Gastrocnemius medialis (tissue), 4 donors: ENCODE data around the gene ASAP2. TPM values are rescaled to one million over a fixed set of nuclear protein-coding genes. Genes with fewer than 3 reads are reported as not detected.

Source experiments
- ATAC-seq, 2 donors: fragments of 150-250 bp; one replicate each; pipeline ENCODE4 v1.9.1; 2016
- DNase-seq, 2 donors: peaks; one replicate each; pipeline ENCODE4 v3.0.0-alpha.2; 2019
- H3K27ac ChIP-seq, 4 donors: fragments of 200-600 bp; sonication (generic); 1 replicate in 1 of 4; 2 replicates in 3 of 4; pipeline ENCODE4 v1.5.1; 2016 to 2018; ENCODE audit warnings: mild to moderate bottlenecking in 2 of 4, moderate library complexity in 1 of 4
- H3K27me3 ChIP-seq, 3 donors: fragments of 200-600 bp; sonication (generic) in 2 of 3; 1 replicate in 1 of 3; 2 replicates in 2 of 3; pipeline versions ENCODE4 v1.5.1 to v1.6.0; 2016 to 2019; ENCODE audit warnings: mild to moderate bottlenecking in 1 of 3, moderate library complexity in 1 of 3
- H3K36me3 ChIP-seq, 2 donors: fragments of 200-600 bp; sonication (generic) in 1 of 2; one replicate each; pipeline ENCODE4 v1.5.1; 2017 to 2018
- H3K4me1 ChIP-seq, 2 donors: fragments of 200-600 bp; sonication (generic) in 1 of 2; one replicate each; pipeline ENCODE4 v1.5.1; 2016 to 2017; ENCODE audit warnings: mild to moderate bottlenecking in 2 of 2
- H3K4me3 ChIP-seq, 4 donors: fragments of 200-600 bp; sonication (generic) in 3 of 4; 1 replicate in 1 of 4; 2 replicates in 3 of 4; pipeline ENCODE4 v1.5.1; 2016 to 2019; ENCODE audit warnings: mild to moderate bottlenecking in 2 of 4
- H3K9me3 ChIP-seq, 3 donors: fragments of 200-600 bp; sonication (generic) in 2 of 3; 1 replicate in 1 of 3; 2 replicates in 2 of 3; pipeline ENCODE4 v1.5.1; 2016 to 2019
- CTCF ChIP-seq, 5 experiments: fragments of 450-650 bp in 3 of 5; fragments of 200-600 bp in 2 of 5; sonication (generic) in 2 of 5; IDR thresholded peaks in 4 of 5; conservative IDR thresholded peaks in 1 of 5; 1 replicate in 4 of 5; 2 replicates in 1 of 5; pipeline ENCODE4 v1.5.1; 2016 to 2019; ENCODE audit warnings: antibody characterized with exemption in 5 of 5, mild to moderate bottlenecking in 3 of 5, moderate library complexity in 3 of 5
- POLR2A ChIP-seq, 2 donors: fragments of 450-650 bp; IDR thresholded peaks; one replicate each; pipeline ENCODE4 v1.6.1; 2017; ENCODE audit warnings: antibody characterized with exemption in 2 of 2, mild to moderate bottlenecking in 2 of 2, moderate library complexity in 2 of 2
- in situ Hi-C, 4 donors: fragments of 200-750 bp; cut with MboI; loops; one replicate each; pipeline versions ENCODE4 v1.15.0 to v1.8.0; 2017; ENCODE audit warnings: low sequenced_read_pairs in 4 of 4
- intact Hi-C: fragments of 100-400 bp; cut with DNase I; formaldehyde crosslinking; loops from one replicate; pipeline ENCODE4 v1.15.1; 2023; ENCODE audit warnings: low total_unique reads
- total RNA-seq, 4 donors: library from RNA; depleted of rRNA; stranded (reverse); fragments of >200 nt; gene quantifications; one replicate each; pipeline versions ENCODE4 v1.1.0 to v1.2.3, GENCODE V29; 2016

Gene ASAP2
- total RNA-seq, 4 donors from 2014 or later, result 1.9 to 4.0 (median 3.4) TPM

- Histone ChIP-seq H3K36me3 (peaks cover 0 to 15% of the 10 kb centered on the region in 2 donors), H3K4me1 (peaks cover 14 to 17% of the 10 kb centered on the region in 2 donors), H3K27me3 (no peaks in the 10 kb centered on the region), H3K4me3 (no peak overlapping the region), H3K9me3 (no peaks in the 10 kb centered on the region), H3K27ac (no peak overlapping the region)
- DNase-seq (no peak), ATAC-seq (no peak)
- in situ Hi-C loops (no loop called here), intact Hi-C loops (no loop called here)
- TF ChIP-seq POLR2A (IDR thresholded peaks at IDR 0.05), result no peak
- TF ChIP-seq CTCF (IDR thresholded peaks at IDR 0.05 in 4 of 5, conservative IDR thresholded peaks at IDR 0.05 in 1 of 5), result no peak
Observed at GRCh38 chr2:9417725-9418124, 211.1 kb downstream of the ASAP2 start.

DNA sequence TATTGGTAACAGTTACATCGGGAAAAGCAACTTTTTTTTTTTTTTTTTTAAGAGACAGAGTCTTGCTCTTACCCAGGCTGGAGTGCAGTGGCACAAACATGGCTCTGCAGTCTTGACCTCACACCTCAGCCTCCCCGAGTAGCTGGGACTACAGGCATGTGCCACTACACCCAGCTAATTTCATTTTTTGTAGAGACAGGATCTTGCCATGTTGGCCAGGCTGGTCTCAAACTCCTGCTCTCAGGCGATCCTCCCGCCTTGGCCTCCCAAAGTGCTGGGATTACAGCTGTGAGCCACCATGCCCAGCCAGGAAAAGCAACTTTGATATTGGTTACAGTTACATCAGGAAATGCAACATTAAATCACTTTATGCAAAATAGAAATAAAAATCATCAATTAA lies 212.1 kb downstream of the ASAP2 start:
- no peak for ATAC-seq
- in situ Hi-C loops, result no loop called here

DNA sequence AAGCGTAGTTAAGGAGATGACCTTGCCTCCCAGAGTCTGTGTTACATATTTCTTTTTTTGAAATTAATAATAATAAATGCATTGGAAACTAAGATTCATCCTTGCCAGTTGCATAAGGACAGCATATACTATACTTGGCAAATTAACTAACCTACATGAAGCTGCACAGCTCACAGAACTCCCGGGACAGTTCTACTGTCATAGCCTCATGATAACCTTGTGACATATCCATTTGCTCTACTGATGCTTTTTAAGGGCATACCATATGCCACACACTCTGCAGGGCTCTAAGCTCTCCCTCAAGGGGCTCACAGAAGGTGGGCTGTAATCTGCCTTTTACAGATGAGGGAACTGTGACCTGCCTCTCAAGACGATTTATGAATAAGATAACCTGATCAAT lies 212.9 kb downstream of the ASAP2 start:
- no peak for TF ChIP-seq CTCF (IDR thresholded peaks at IDR 0.05 in 4 of 5, conservative IDR thresholded peaks at IDR 0.05 in 1 of 5)
- no peak for TF ChIP-seq POLR2A (IDR thresholded peaks at IDR 0.05)
- Histone ChIP-seq H3K4me1 (peaks cover 21 to 24% of the 10 kb centered on the region in 2 donors), H3K27ac (no peak overlapping the region), H3K36me3 (peaks cover 0 to 7% of the 10 kb centered on the region in 2 donors), H3K4me3 (no peak overlapping the region), H3K9me3 (no peaks in the 10 kb centered on the region), H3K27me3 (no peaks in the 10 kb centered on the region)
- DNase-seq (no peak), ATAC-seq (no peak)
- in situ Hi-C loops, result no loop called here
- intact Hi-C loops, result no loop called here

More for the DNA sequence above, 212.1 kb downstream of the ASAP2 start:
- no peak overlapping the region for H3K27ac ChIP-seq
- H3K36me3 ChIP-seq, result peaks cover 0 to 10% of the 10 kb centered on the region in 2 donors
- no peak for DNase-seq
- H3K4me3 ChIP-seq, result no peak overlapping the region
- no peaks in the 10 kb centered on the region for H3K27me3 ChIP-seq
- intact Hi-C loops, result no loop called here
- peaks cover 14 to 17% of the 10 kb centered on the region in 2 donors for H3K4me1 ChIP-seq
- TF ChIP-seq POLR2A (IDR thresholded peaks at IDR 0.05), result no peak
- no peak for TF ChIP-seq CTCF (IDR thresholded peaks at IDR 0.05 in 4 of 5, conservative IDR thresholded peaks at IDR 0.05 in 1 of 5)
- no peaks in the 10 kb centered on the region for H3K9me3 ChIP-seq

DNA sequence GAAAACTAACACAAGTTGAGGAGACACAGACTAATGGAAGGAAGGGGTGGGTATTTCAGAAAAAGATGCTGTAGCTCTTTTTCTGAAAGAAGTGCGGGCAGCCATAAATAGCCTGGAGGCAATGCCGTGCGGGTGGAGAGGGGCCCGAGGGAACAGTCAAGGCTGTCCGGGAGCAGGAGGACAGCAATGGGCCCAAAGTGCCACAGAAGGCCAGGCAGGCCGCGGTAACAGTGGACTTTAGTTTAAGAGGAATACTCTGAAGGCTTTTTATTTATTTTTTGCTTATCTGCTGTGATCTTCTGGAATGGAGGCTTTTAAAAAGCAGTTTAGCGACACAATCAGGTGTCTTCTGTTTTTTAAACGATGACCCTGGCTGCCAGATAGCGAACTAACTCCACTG lies 213.9 kb downstream of the ASAP2 start:
- no peak overlapping the region for H3K4me3 ChIP-seq
- ATAC-seq (no peak), DNase-seq (no peak)
- H3K36me3 ChIP-seq, result peaks cover 0 to 7% of the 10 kb centered on the region in 2 donors
- in situ Hi-C loops (loop anchor here in 1 of 4 donors (5.0 kb wide), 1 partner anchor 278 kb away; no protein-coding TSS in a partner anchor), intact Hi-C loops (loop anchor here (5.0 to 10.0 kb wide), 4 partner anchors 212 to 624 kb away; partner anchors contain the start of genes ASAP2, KLF11, MBOAT2 and YWHAQ)
- H3K4me1 ChIP-seq, result peaks cover 27 to 29% of the 10 kb centered on the region in 2 donors
- H3K27ac ChIP-seq, result no peak overlapping the region
- TF ChIP-seq CTCF (IDR thresholded peaks at IDR 0.05 in 4 of 5, conservative IDR thresholded peaks at IDR 0.05 in 1 of 5) (no peak), POLR2A (IDR thresholded peaks at IDR 0.05) (no peak)
- no peaks in the 10 kb centered on the region for H3K27me3 ChIP-seq
- H3K9me3 ChIP-seq, result no peaks in the 10 kb centered on the region
